GM18526 (cell line): Measurements from ENCODE around the gene KRTAP20-1.

Source experiments
- POLR2A ChIP-seq: IDR thresholded peaks from 3 replicates; pipeline ENCODE4 v1.6.1; 2011; ENCODE audit not compliant: insufficient read length; ENCODE audit errors: extremely low read depth

Gene KRTAP20-1

GRCh38 chr21:30625449-30626165, 9.4 kb downstream of the KRTAP20-1 start:
- TF ChIP-seq POLR2A = no peak

GRCh38 chr21:30628109-30628508, 11.9 kb downstream of the KRTAP20-1 start:
- no peak for TF ChIP-seq POLR2A

- TF ChIP-seq POLR2A = no peak
Observed at GRCh38 chr21:30629200-30629599, 13.0 kb downstream of the KRTAP20-1 start.

- TF ChIP-seq POLR2A = no peak
Observed at GRCh38 chr21:30634906-30635305, 18.7 kb downstream of the KRTAP20-1 start, which contains the start of gene KRTAP20-2. TSS of gene KRTAP20-2 (plus strand) at chr21:30635206. CDS start at chr21:30635264, 58 bp downstream.

GRCh38 chr21:30638686-30639085, 22.5 kb downstream of the KRTAP20-1 start:
- no peak for TF ChIP-seq POLR2A

- TF ChIP-seq POLR2A = no peak
Observed at GRCh38 chr21:30642564-30642963, 26.3 kb downstream of the KRTAP20-1 start, which contains the start of gene KRTAP20-3. TSS of gene KRTAP20-3 (plus strand) at chr21:30642864.

- TF ChIP-seq POLR2A = no peak
Observed at GRCh38 chr21:30646904-30647414, 30.7 kb downstream of the KRTAP20-1 start.

- no peak for TF ChIP-seq POLR2A
Observed at GRCh38 chr21:30652891-30653290, 36.7 kb downstream of the KRTAP20-1 start.
